Ishikawa (cell line): ENCODE results near the gene NR1H2.

Experiments
- EP300 ChIP-seq: IDR thresholded peaks from 2 replicates; pipeline ENCODE4 v1.6.1; 2012; ENCODE audit warnings: borderline replicate concordance
- FOXM1 ChIP-seq: IDR thresholded peaks from 2 replicates; pipeline ENCODE4 v1.6.1; 2012; ENCODE audit warnings: low read depth, borderline replicate concordance
- MAX ChIP-seq: IDR thresholded peaks from 2 replicates; pipeline ENCODE4 v1.6.1; 2012
- YY1 ChIP-seq: IDR thresholded peaks from 2 replicates; pipeline ENCODE4 v1.6.1; 2012; ENCODE audit warnings: low read depth

- no peak for TF ChIP-seq FOXM1
- peak; percentile 56 for TF ChIP-seq MAX
- TF ChIP-seq EP300 = no peak
- TF ChIP-seq YY1 = no peak
These were observed 55.3 kb downstream of the NR1H2 start for GRCh38 chr19:50431343-50432220.
